Measurements from ENCODE around the gene OR11A1. TPM values are rescaled to one million over a fixed set of nuclear protein-coding genes. Genes with fewer than 3 reads are reported as not detected.

OR11A1 gene
- total RNA-seq, 1 donor = not detected

- TF ChIP-seq, protein P1, sequence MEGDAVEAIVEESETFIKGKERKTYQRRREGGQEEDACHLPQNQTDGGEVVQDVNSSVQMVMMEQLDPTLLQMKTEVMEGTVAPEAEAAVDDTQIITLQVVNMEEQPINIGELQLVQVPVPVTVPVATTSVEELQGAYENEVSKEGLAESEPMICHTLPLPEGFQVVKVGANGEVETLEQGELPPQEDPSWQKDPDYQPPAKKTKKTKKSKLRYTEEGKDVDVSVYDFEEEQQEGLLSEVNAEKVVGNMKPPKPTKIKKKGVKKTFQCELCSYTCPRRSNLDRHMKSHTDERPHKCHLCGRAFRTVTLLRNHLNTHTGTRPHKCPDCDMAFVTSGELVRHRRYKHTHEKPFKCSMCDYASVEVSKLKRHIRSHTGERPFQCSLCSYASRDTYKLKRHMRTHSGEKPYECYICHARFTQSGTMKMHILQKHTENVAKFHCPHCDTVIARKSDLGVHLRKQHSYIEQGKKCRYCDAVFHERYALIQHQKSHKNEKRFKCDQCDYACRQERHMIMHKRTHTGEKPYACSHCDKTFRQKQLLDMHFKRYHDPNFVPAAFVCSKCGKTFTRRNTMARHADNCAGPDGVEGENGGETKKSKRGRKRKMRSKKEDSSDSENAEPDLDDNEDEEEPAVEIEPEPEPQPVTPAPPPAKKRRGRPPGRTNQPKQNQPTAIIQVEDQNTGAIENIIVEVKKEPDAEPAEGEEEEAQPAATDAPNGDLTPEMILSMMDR (IDR thresholded peaks at IDR 0.05; ENCODE audit: insufficient read depth, low read length) = no peak
- no peak for DNase-seq (ENCODE audit: low read depth)
- no peak overlapping the region for H3K4me3 ChIP-seq (ENCODE audit: low read depth, low read length)
Measured at GRCh38 chr6:29376003-29376402, 80.9 kb downstream of the OR11A1 start.

Other genes with a start within 250 kb of the OR11A1 start
- gene OR14J1, start 155.4 kb downstream of the OR11A1 start, total RNA-seq (ENCODE audit: low replicate concordance) = not detected in 2 replicates
- gene OR5V1, start 88.2 kb downstream of the OR11A1 start, total RNA-seq (ENCODE audit: low replicate concordance) = not detected in 2 replicates
- not detected in 2 replicates for gene OR12D3, start 81.8 kb downstream of the OR11A1 start, total RNA-seq (ENCODE audit: low replicate concordance)
- gene OR12D2, start 61.4 kb downstream of the OR11A1 start, total RNA-seq (ENCODE audit: low replicate concordance) = not detected in 2 replicates
- not detected in 2 replicates for gene OR12D1, start 42.1 kb downstream of the OR11A1 start, total RNA-seq (ENCODE audit: low replicate concordance)
- not detected in 2 replicates for gene OR10C1, start 17.8 kb downstream of the OR11A1 start, total RNA-seq (ENCODE audit: low replicate concordance)
- not detected in 2 replicates for gene OR2H1, start 84 bp upstream of the OR11A1 start, total RNA-seq (ENCODE audit: low replicate concordance)
- gene MAS1L, start 30.9 kb upstream of the OR11A1 start, total RNA-seq (ENCODE audit: low replicate concordance) = not detected in 2 replicates
- gene UBD, start 102.7 kb upstream of the OR11A1 start, total RNA-seq (ENCODE audit: low replicate concordance) = not detected in 2 replicates
- not detected in 2 replicates for gene OR2H2, start 128.1 kb upstream of the OR11A1 start, total RNA-seq (ENCODE audit: low replicate concordance)
- 11.7 and 19.2 TPM in 2 replicates for gene GABBR1, start 176.1 kb upstream of the OR11A1 start, total RNA-seq (ENCODE audit: low replicate concordance)
- gene MOG, start 200.0 kb upstream of the OR11A1 start, total RNA-seq (ENCODE audit: low replicate concordance) = not detected in 2 replicates
- 0.49 TPM in 1 of 2 replicates, not detected in the other for gene ZFP57, start 224.1 kb upstream of the OR11A1 start, total RNA-seq (ENCODE audit: low replicate concordance)

Data from fibroblast of the aortic adventitia (primary cell).